Measurements from ENCODE around the gene SNX25. TPM values are rescaled to one million over a fixed set of nuclear protein-coding genes. Genes with fewer than 3 reads are reported as not detected.
A peak's percentile ranks its signal among the peaks of the same experiment; 100 is the strongest.

The SNX25 gene
- total and polyA plus RNA-seq, 7 donors, result 2.5 to 40.5 (median 22.7) TPM

DNA sequence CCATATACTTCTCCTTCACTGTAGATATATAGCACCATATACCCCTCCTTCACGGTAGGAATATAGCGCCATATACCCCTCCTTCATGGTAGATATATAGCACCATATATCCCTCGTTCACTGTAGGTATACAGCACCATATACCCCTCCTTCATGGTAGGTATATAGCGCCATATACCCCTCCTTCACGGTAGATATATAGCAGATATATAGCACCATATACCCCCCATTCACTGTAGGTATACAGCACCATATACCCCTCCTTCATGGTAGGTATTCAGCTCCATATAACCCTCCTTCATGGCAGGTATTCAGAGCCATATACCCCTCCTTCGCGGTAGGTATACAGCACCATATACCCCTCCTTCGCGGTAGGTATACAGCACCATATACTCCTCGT is 12.5 kb downstream of the SNX25 start:
- H3K4me1 ChIP-seq, result peaks cover 0 to 48% (median 29%) of the 10 kb centered on the region in 4 donors
- no peak for DNase-seq
- 21 to 82% methylated on average over 7 to 10 of the region's 10 CpGs for WGBS, 2 donors
- intact Hi-C loops (cut with DNase I), result no loop called here
- TF ChIP-seq CTCF (IDR thresholded peaks at IDR 0.05), result no peak
- TF ChIP-seq POLR2A (IDR thresholded peaks at IDR 0.05), result no peak
- no peak for TF ChIP-seq POLR2AphosphoS5 (IDR thresholded peaks at IDR 0.05)
- TF ChIP-seq EP300 (IDR thresholded peaks at IDR 0.05), result no peak
- no peak overlapping the region for H3K4me3 ChIP-seq
- no peaks in the 10 kb centered on the region for H3K36me3 ChIP-seq
- H3K27ac ChIP-seq, result no peak overlapping the region
- no peaks in the 10 kb centered on the region for H3K9me3 ChIP-seq
- no peaks in the 10 kb centered on the region for H3K27me3 ChIP-seq

- Histone ChIP-seq H3K4me3 (no peak overlapping the region), H3K9me3 (no peaks in the 10 kb centered on the region), H3K4me1 (peaks cover 0 to 50% (median 36%) of the 10 kb centered on the region in 4 donors), H3K27ac (peak overlapping the region in 1 of 4 donors; percentile 19), H3K27me3 (no peaks in the 10 kb centered on the region), H3K36me3 (no peaks in the 10 kb centered on the region)
- intact Hi-C loops (cut with DNase I), result no loop called here
- no peak for DNase-seq
- TF ChIP-seq POLR2AphosphoS5 (IDR thresholded peaks at IDR 0.05) (no peak), POLR2A (IDR thresholded peaks at IDR 0.05) (no peak), EP300 (IDR thresholded peaks at IDR 0.05) (no peak), CTCF (IDR thresholded peaks at IDR 0.05) (no peak)
These were observed 13.2 kb downstream of the SNX25 start for GRCh38 chr4:185222598-185222997.

- Histone ChIP-seq H3K4me1 (peaks cover 0 to 46% (median 31%) of the 10 kb centered on the region in 4 donors), H3K4me3 (no peak overlapping the region), H3K27ac (no peak overlapping the region), H3K36me3 (no peaks in the 10 kb centered on the region), H3K27me3 (no peaks in the 10 kb centered on the region), H3K9me3 (no peaks in the 10 kb centered on the region)
- intact Hi-C loops (cut with DNase I), result no loop called here
- TF ChIP-seq POLR2AphosphoS5 (IDR thresholded peaks at IDR 0.05), result no peak
- peak in 1 of 4 experiments; percentile 12 for TF ChIP-seq CTCF (IDR thresholded peaks at IDR 0.05)
- TF ChIP-seq POLR2A (IDR thresholded peaks at IDR 0.05), result no peak
- no peak for TF ChIP-seq EP300 (IDR thresholded peaks at IDR 0.05)
- no peak for DNase-seq
These were observed 15.2 kb downstream of the SNX25 start for GRCh38 chr4:185224597-185224996.

DNA sequence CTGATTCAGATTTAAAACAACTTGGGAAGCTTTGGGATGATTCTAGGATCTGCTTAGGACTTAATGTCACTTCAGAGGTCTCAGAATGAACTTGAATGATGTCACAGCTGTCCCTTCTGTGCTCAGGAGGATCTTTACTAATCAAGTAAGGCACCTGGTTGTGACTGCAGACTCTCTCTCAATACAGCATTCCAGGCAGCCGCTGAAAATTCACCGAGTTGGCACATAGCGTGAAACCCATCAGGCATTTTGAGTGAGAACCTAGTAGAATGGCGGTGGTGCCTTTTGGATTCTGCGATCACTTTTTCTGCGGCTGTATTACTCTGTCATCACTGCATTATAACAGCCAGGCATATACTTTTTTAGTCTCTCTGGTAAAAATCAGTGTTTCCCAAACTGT is 16.5 kb downstream of the SNX25 start:
- H3K27ac ChIP-seq, result peak overlapping the region in 3 of 4 donors; percentile 32 to 71 (median 60)
- intact Hi-C loops (cut with DNase I), result no loop called here
- no peak overlapping the region for H3K4me3 ChIP-seq
- no peaks in the 10 kb centered on the region for H3K9me3 ChIP-seq
- H3K27me3 ChIP-seq, result no peaks in the 10 kb centered on the region
- no peak for DNase-seq
- 96 to 98% methylated on average over 6 of the region's 6 CpGs for WGBS, 2 donors
- peaks cover 0 to 38% (median 25%) of the 10 kb centered on the region in 4 donors for H3K4me1 ChIP-seq
- no peaks in the 10 kb centered on the region for H3K36me3 ChIP-seq
- TF ChIP-seq EP300 (IDR thresholded peaks at IDR 0.05) (no peak), POLR2A (IDR thresholded peaks at IDR 0.05) (no peak), POLR2AphosphoS5 (IDR thresholded peaks at IDR 0.05) (no peak)

DNA sequence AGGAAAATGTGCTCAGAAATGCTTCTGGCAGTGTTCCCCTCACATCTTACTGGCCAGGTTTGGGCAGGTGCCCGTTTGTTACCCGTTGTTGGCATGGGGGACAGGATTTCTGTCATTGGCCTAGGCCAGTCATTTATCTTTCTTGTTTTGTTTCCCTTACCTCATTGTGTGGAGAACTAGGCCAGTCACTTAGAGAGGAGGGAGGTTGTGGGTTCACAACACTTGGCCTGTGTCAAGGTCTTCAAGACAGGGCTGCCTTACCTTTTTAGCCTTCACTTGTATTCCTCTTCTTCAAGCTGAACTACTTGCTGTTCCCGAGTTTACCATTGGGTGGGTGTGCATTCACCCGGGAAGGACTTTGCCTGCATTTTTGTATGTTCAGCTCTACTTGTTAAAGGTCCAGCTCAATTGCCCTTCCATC is 17.7 kb downstream of the SNX25 start:
- TF ChIP-seq CTCF (IDR thresholded peaks at IDR 0.05), result peak in 1 of 4 experiments; percentile 12
- TF ChIP-seq POLR2AphosphoS5 (IDR thresholded peaks at IDR 0.05), result peak in 1 of 4 donors; percentile 13
- no peak for TF ChIP-seq POLR2A (IDR thresholded peaks at IDR 0.05)
- Histone ChIP-seq H3K27ac (peak overlapping the region; percentile 32 to 71 (median 61)), H3K4me1 (peaks cover 0 to 32% (median 26%) of the 10 kb centered on the region in 4 donors), H3K36me3 (no peaks in the 10 kb centered on the region), H3K27me3 (no peaks in the 10 kb centered on the region), H3K9me3 (no peaks in the 10 kb centered on the region), H3K4me3 (no peak overlapping the region)
- DNase-seq, result no peak
- WGBS, 2 donors, result 32 to 56% methylated on average over 4 of the region's 4 CpGs
- intact Hi-C loops (cut with DNase I), result no loop called here
